Dermis microvascular lymphatic vessel endothelial cell (primary cell): ENCODE results near the gene VIT. TPM values are rescaled to one million over a fixed set of nuclear protein-coding genes. Genes with fewer than 3 reads are reported as not detected.
A peak's percentile ranks its signal among the peaks of the same experiment; 100 is the strongest.

ENCODE experiments used
- DNase-seq, 2 donors: peaks; one replicate each; pipeline versions ENCODE4 v3.0.0 to v3.0.0-alpha.2; 2010; ENCODE audit warnings: low read depth in 2 of 2
- total RNA-seq: library from RNA; depleted of rRNA; stranded (reverse); fragments of >200 nt; gene quantifications from 2 replicates; pipeline ENCODE4 v1.2.1, GENCODE V29; 2014

Gene VIT
- 0.26 TPM in 1 of 2 replicates, not detected in the other for total RNA-seq

GRCh38 chr2:36696533-36696932 is at the start of gene VIT:
VIT (plus strand) TSS chr2:36696707; CDS start chr2:36716371, 19,664 bp downstream.
- DNase-seq = peak in 1 of 2 donors; percentile 53

GRCh38 chr2:36650031-36650829 is 46.3 kb upstream of the VIT start:
- peak in 1 of 2 donors; percentile 68 for DNase-seq

GRCh38 chr2:36653155-36653554 is 43.4 kb upstream of the VIT start:
- no peak for DNase-seq

- DNase-seq = no peak
Observed at GRCh38 chr2:36653967-36654694, 42.4 kb upstream of the VIT start.

GRCh38 chr2:36655453-36655852 is 41.1 kb upstream of the VIT start:
- peak in 1 of 2 donors; percentile 88 for DNase-seq

GRCh38 chr2:36657703-36658102 is 38.8 kb upstream of the VIT start:
- no peak for DNase-seq

- no peak for DNase-seq
Observed at GRCh38 chr2:36658277-36658748, 38.2 kb upstream of the VIT start.

- DNase-seq = no peak
Observed at GRCh38 chr2:36659218-36659617, 37.3 kb upstream of the VIT start.

GRCh38 chr2:36659872-36660312 is 36.6 kb upstream of the VIT start:
- DNase-seq = peak in 1 of 2 donors; percentile 22

- DNase-seq = no peak
Observed at GRCh38 chr2:36662638-36663037, 33.9 kb upstream of the VIT start.

GRCh38 chr2:36663295-36663694 is 33.2 kb upstream of the VIT start:
- no peak for DNase-seq

GRCh38 chr2:36663851-36664695 is 32.4 kb upstream of the VIT start:
- peak; percentile 74 to 80 for DNase-seq

- no peak for DNase-seq
Observed at GRCh38 chr2:36664696-36665076, 31.8 kb upstream of the VIT start.

GRCh38 chr2:36667931-36668330 is 28.6 kb upstream of the VIT start:
- DNase-seq = no peak

GRCh38 chr2:36670881-36671595 is 25.5 kb upstream of the VIT start:
- DNase-seq = peak in 1 of 2 donors; percentile 21

- DNase-seq = no peak
Observed at GRCh38 chr2:36671731-36672130, 24.8 kb upstream of the VIT start.

- DNase-seq = peak; percentile 46 to 65
Observed at GRCh38 chr2:36672199-36672598, 24.3 kb upstream of the VIT start.

- no peak for DNase-seq
Observed at GRCh38 chr2:36675579-36676282, 20.8 kb upstream of the VIT start.

GRCh38 chr2:36676364-36676763 is 20.1 kb upstream of the VIT start:
- no peak for DNase-seq

GRCh38 chr2:36677386-36677785 is 19.1 kb upstream of the VIT start:
- peak in 1 of 2 donors; percentile 36 for DNase-seq
